ENCODE measurements around the gene DRAXIN.

DNA sequence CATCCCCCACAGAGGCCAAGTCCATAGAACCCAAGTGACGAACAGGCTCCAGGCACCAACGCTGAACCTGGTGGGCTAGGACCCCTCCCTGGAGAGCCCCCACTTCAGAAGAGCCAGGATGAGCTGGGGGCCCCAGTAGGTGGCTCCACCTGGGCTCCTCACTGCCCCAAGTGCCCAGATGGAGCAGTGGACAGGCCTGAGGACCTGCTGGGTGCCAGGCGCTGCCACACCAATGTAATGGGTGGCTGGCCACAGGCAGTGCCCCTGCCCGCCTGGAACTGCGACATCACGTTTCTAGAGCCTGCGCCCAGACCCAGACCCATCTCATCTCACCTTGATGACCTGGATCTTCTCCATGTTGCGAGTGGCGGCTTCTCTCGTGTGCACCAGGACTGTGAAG lies 16.2 kb upstream of the DRAXIN start:
- TF ChIP-seq CTCF (IDR thresholded peaks at IDR 0.05) (no peak), POLR2A (IDR thresholded peaks at IDR 0.05) (no peak)

Measured in body of pancreas (tissue), 4 donors.